HEK293 (cell line): ENCODE measurements around the gene GLG1.

Experiments
- CTCF ChIP-seq: fragments of 450-650 bp; formaldehyde crosslinking; IDR thresholded peaks from 2 replicates; pipeline ENCODE4 v1.5.1; 2016; ENCODE audit warnings: missing biosample characterization, missing genetic modification characterization
- SP2 ChIP-seq: fragments of 450-650 bp; formaldehyde crosslinking; IDR thresholded peaks from 2 replicates; pipeline ENCODE4 v1.5.1; 2016; ENCODE audit warnings: missing biosample characterization, missing genetic modification characterization
- ZFP37 ChIP-seq: fragments of 450-650 bp; formaldehyde crosslinking; IDR thresholded peaks from 2 replicates; pipeline ENCODE4 v1.5.1; 2016; ENCODE audit warnings: missing biosample characterization, missing genetic modification characterization

GRCh38 chr16:74649839-74650504, 43.1 kb upstream of the GLG1 start:
- no peak for TF ChIP-seq CTCF (tag by site-specific recombination)
- TF ChIP-seq SP2 (tag by site-specific recombination) = no peak
- no peak for TF ChIP-seq ZFP37
